DMS 273 (cell line): ENCODE results near the gene NDEL1.
A peak's percentile ranks its signal among the peaks of the same experiment; 100 is the strongest.

Experiments used
- DNase-seq: peaks from one replicate; lab custom pipeline; 2025; ENCODE audit not compliant: unreplicated experiment; lab: John Stamatoyannopoulos, UW

NDEL1 gene

GRCh38 chr17:8413938-8414337 is 21.7 kb upstream of the NDEL1 start:
- DNase-seq: no peak

DNA sequence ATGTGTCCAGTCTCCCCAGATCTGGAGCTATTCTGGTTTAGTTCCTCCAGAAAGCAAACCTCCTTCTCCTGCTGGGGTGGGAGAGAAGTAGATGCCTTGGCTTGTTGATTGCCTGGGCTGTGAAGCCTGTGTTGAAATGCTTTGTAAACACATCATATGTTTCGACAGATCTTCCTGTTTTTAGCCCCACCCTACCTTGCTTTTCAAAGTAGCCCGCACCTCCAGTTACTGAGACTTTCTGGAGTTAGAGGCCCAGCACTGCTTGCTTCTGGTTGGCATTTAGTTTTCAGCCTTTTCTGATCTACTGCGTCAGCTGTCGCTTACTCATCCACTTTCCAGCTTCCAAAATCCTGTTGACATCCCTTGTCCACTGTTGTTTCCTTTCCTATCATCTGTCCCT is 17.9 kb upstream of the NDEL1 start:
- DNase-seq: no peak

- DNase-seq: no peak
Observed at GRCh38 chr17:8418471-8418870, 17.2 kb upstream of the NDEL1 start.

- DNase-seq: no peak
Observed at GRCh38 chr17:8419305-8419704, 16.4 kb upstream of the NDEL1 start.

DNA sequence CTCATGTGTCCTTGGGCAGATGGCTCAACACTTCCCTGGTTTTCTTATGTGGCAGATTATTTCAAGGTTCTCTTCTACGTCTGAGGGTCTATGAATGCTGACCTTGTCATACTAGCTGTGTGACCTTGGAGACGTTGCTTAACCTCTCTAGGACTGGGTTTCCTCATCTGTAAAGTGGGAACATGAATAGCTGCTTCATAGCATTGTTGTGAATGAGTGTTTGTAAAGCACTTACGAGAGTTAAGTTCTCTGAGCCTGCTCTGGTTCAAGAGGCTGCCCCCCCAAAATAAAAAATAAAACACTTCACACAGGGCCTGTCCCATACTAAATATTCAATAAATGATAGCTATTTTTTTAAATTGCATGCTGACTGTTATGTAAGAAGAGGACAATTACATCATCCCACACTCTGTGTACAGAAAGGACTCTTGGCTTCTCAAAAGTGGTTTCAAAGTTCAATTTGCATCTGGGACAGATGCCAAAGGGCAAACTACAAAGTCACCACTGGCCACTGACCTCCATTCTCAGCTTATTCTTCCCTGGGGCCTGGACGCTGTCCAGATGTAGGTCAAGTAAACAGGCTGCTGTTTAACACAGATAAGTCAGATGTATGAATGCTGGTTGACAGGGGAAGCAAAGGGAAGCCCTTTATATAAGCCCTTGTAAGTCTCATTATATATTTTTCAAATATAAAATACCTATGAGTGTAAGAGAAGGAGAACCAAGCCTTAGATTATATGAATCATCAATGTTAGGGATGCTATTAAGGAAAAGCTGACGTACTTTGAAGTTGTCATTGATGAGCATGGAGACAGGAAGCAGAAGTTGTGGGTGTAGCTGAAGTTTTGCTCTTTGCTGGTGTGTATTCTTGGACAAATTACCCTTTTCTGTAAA is 15.4 kb upstream of the NDEL1 start:
- no peak for DNase-seq

DNA sequence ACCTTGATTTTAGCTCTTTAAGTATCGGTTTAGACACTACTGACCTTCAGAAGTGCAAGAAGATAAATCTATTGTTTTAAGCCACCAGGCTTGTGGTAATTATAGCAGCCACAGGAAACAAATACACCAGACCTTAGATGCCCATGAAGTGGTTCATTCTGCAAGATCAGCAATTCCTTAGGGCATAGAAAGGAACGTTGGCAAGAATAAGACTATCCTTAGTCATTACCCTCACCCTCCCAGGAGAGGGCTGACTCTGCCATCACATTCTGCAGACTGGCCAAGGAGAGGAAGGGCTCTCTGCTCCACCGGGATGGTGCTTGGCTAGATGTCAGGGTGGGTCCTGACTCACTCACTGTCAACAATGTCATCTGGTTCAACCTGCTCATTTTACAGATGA is 14.1 kb upstream of the NDEL1 start:
- no peak for DNase-seq

DNA sequence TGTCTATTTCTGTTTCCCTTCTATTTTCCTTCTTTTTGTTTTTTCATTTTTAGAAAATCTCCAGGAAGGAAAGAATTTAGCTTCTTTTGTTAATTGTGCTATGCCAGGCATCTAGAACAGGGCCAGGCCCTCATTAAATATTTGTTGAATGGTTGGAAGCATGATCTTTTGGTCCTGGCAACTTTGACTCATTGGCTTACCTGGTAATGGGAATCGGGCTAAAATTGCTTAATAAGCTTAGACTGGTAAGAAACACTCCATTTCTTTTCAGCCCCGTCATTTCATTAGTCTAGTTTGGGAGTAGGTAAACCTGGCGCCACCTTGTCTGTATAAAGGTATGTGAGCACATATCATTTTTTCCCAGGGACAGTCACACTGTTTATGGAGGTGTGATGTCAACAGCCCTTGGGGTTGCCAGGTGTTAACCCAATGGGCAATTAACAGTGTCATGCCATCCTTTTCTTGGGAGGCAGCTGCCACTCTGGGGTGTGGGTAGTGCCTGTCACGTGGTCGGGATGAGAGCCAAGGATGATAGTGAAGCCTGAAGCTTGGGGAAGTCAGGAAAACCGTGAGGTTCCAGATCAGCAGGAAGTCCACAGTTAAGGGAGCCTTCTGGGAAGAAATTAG is 9.5 kb upstream of the NDEL1 start:
- peak; percentile 8 for DNase-seq

DNA sequence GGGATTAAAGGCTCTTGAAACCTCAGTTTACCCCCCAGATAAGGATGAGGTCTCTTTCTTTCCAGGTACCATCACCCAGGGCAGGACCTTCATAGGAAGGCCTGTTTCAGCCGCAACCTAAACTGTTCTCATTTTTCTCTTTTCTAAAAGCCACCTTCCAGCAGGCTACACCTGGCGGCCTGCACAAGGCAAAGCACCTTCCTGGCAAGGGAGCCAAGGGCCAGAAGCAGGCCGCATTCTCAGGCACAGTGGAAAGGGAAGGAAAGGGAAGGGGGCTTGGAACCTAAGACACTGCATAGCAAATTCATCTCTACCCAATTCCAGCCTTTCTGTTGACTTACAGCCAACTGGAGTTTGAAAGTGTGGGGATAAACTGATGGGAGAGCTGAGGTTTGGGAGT is 8.9 kb upstream of the NDEL1 start:
- no peak for DNase-seq

- DNase-seq: peak; percentile 30
Observed at GRCh38 chr17:8430966-8431365, 4.7 kb upstream of the NDEL1 start.

DNA sequence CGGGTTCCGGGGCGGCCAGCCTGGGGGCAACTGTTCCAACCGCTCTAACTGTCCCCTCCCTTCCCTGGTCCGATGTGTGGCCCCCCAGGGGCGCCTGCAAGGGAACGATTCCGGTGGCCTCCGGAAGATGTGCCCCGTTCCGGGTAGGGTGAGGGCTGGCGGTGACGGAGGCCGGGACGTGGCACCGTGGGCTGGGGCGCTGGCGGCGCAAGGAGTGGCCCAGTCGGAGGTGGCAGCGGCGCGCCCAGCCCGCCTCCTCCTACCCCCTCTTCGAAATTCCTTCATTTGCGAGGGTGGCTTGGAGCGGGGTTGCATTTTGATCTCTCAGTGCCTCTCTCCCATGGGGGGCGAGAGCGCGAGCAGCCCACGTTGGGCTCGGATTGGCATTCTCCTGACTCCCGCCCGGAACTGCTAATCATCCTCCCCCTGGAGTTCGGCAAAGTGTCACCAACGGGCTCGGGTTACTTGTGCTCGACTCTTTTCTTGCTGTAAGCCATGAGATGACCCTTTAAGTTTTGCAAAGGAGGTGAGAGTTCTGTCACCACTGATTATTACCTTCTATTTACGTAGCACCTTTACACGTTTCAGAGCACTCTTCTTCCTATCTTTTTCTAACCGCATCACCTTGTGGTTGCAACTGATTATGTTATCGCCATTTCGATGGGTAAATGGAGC is 622 bp downstream of the NDEL1 start:
- DNase-seq: peak; percentile 72

GRCh38 chr17:8436844-8437171 is 1.1 kb downstream of the NDEL1 start:
- peak; percentile 30 for DNase-seq

- no peak for DNase-seq
Observed at GRCh38 chr17:8438441-8438840, 2.8 kb downstream of the NDEL1 start.

DNA sequence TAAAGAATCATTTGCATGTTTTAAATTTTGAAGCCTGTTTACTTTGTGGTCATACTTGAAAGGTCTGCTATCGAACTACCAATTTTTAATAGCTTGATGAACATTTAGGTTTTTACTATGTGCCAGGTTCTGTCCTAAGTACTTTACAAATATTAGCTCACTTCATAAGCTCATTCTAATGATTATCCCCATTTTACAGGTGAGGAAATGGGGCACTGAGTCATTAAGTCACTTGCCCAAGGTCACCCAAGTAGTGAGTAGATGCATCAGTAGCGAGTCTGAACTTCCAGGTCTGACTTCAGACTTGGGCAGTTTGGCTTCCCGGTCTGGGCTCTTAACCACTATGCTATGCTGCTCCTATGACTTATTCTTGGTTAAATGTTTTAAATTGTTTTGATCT is 4.0 kb downstream of the NDEL1 start:
- DNase-seq: no peak

- DNase-seq: no peak
Observed at GRCh38 chr17:8441690-8442089, 6.0 kb downstream of the NDEL1 start.

GRCh38 chr17:8442310-8442709 is 6.6 kb downstream of the NDEL1 start:
- no peak for DNase-seq

DNA sequence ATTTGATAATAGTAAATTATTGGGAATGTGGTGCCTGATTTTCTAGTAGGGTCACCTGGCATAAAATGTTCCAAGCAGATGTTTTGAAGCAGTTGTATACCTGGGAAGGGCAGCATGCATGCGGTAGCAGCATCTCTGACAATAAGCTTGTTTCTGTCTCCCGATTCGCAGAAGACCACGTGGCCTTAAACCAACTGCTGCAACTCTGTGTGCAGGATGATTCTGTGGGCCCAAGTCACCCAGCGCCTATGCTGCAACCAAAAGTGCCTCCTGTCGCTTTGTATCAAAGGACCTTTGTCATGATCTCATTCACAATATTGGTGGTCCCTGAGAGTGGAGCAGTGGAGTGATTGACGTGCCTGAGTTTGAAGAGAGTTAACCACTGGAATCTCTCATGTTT is 8.1 kb downstream of the NDEL1 start:
- DNase-seq: no peak

- no peak for DNase-seq
Observed at GRCh38 chr17:8444494-8444893, 8.8 kb downstream of the NDEL1 start.

GRCh38 chr17:8445536-8445935 is 9.9 kb downstream of the NDEL1 start:
- DNase-seq: no peak

DNA sequence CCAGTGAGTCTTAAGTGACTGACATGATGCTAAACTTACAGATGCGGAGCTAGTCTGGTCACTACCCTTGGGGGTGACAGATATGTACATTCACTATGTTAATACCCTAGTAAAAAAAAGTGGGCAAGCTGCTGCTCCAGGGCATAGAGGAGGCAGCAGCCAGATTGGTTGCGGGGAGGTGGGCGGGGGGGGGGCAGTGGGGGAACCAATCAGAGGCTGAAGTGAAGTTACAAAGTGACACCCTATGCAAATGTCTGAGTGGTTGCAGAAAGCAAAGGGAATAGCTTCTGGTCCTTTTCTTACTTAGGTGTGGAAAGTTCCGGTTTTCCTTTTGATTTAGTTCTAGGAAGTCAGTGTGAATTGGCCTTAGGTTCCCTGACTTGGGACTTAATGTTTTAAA is 12.1 kb downstream of the NDEL1 start:
- no peak for DNase-seq

DNA sequence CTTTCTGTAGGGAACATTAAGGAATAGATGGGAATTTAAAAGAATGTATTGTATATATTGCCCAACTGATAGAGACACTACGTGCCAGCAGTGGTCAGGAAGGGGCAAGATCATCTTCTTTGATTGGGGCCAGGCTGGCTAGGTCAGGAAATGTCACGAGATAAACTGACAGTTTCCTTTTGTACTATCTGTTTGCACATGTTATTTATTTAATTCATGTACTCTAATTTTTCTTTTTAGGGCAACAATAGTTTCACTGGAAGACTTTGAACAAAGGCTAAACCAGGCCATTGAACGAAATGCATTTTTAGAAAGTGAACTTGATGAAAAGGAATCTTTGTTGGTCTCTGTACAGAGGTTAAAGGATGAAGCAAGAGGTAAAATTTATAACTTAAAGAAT is 12.6 kb downstream of the NDEL1 start:
- no peak for DNase-seq

GRCh38 chr17:8451933-8452614 is 16.4 kb downstream of the NDEL1 start:
- no peak for DNase-seq

DNA sequence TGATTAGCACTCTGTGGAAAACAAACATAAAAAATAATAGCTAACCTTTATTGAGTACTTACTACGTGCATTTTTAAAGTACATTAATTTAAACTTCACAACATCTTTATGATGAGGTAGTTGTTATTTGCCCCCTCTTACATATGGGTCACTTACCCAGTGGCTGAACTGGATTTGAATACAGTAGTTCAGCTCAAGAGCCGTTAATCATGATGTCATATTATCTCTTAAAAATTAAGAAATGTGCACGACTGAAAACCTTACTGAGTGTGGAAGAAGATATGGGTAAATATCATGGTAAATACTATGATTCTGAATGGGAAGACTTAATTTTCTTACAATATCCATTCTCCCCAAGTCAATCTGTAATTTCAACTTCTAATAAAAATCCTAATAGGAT is 17.6 kb downstream of the NDEL1 start:
- DNase-seq: no peak
